HUES48 (cell line): Measurements from ENCODE around the gene TNFAIP8.
"Not testable (repeated sequence)": the region's sequence is repeated elsewhere in the genome, so short reads cannot be mapped to it uniquely, and the experiment has no call there.

Experiments
- H3K27ac ChIP-seq: one replicate; pipeline ENCODE4 v1.7.0; 2013; ENCODE audit warnings: low read depth, low read length, inconsistent platforms
- H3K27me3 ChIP-seq: 2 replicates; pipeline ENCODE4 v1.6.1; 2013; ENCODE audit warnings: mild to moderate bottlenecking, low read length; ENCODE audit not compliant: control insufficient read depth, insufficient read depth
- H3K36me3 ChIP-seq: 2 replicates; pipeline ENCODE4 v1.6.1; 2013; ENCODE audit warnings: low read length; ENCODE audit not compliant: control insufficient read depth, insufficient read depth
- H3K4me1 ChIP-seq: 2 replicates; pipeline ENCODE4 v1.6.1; 2013; ENCODE audit warnings: mild to moderate bottlenecking, low read length; ENCODE audit not compliant: control insufficient read depth, insufficient read depth
- H3K4me3 ChIP-seq: 2 replicates; pipeline ENCODE4 v1.5.1; 2013; ENCODE audit warnings: mild to moderate bottlenecking, low read depth, low read length
- H3K9ac ChIP-seq: 2 replicates; pipeline ENCODE4 v1.6.1; 2013; ENCODE audit warnings: mild to moderate bottlenecking, low read depth, low read length, moderate library complexity
- H3K9me3 ChIP-seq: 2 replicates; pipeline ENCODE4 v1.6.1; 2013; ENCODE audit warnings: low read length; ENCODE audit not compliant: control insufficient read depth, insufficient read depth

The TNFAIP8 gene

DNA sequence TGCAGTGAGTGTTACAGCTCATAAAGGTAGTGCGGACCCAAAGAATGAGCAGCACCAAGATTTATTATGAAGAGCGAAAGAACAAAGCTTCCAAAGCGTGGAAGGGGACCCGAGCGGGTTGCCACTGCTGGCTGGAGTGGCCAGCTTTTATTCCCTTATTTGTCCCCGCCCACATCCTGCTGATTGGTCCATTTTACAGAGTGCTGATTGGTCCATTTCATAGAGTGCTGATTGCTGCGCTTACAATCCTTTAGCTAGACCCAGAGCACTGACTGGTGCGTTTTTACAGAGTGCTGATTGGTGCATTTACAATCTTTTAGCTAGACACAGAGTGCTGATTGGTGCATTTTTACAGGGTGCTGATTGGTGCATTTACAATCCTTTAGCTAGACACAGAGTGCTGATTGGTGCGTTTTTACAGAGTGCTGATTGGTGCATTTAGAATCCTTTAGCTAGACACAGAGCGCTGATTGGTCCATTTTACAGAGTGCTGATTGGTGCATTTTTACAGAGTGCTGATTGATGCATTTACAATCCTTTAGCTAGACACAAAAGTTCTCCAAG lies 76.9 kb downstream of the TNFAIP8 start:
- not testable (repeated sequence) for H3K9ac ChIP-seq, H3K9me3 ChIP-seq, H3K36me3 ChIP-seq

DNA sequence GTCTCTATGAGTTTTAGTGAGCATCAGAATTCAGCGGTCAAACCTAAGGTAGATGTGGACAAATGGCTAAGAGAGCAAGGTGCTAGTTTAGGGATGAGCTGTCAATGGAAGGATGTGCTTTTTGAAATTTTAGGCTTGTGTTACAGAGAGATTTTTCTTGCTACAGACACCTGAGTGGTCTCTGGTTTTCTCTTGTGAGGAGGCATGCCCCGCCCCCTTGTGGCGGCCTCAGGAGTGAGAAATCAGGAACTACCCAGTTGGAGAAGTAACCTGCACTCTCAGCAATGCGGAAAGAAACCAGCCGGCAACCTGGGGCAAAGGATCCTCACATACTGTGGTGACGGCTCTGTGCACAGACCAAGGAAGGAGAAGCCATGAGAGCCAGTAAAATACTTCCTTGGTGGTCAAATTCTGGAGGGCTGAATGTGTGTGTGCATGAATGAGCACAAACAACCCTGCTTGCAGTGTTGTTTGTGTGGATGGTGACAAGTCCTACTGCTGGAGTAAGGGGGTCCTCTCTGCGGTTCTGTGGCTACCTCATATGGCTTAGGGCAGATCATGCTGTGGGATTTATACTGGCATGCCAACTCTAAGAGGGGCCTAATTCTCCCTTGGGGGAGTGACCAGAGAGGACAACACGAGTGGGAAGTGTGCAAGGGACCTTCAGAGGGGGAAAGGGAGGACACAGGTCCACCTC lies 79.8 kb downstream of the TNFAIP8 start:
- H3K4me3 ChIP-seq = no peak overlapping the region
- no peaks in the 10 kb centered on the region for H3K36me3 ChIP-seq
- no peaks in the 10 kb centered on the region for H3K4me1 ChIP-seq
- H3K9ac ChIP-seq = no peak overlapping the region
- no peaks in the 10 kb centered on the region for H3K27me3 ChIP-seq
- no peak overlapping the region for H3K27ac ChIP-seq
- peaks cover 7% of the 10 kb centered on the region for H3K9me3 ChIP-seq

More for the DNA sequence above, 76.9 kb downstream of the TNFAIP8 start:
- not testable (repeated sequence) for H3K4me3 ChIP-seq, H3K27me3 ChIP-seq, H3K27ac ChIP-seq, H3K4me1 ChIP-seq

DNA sequence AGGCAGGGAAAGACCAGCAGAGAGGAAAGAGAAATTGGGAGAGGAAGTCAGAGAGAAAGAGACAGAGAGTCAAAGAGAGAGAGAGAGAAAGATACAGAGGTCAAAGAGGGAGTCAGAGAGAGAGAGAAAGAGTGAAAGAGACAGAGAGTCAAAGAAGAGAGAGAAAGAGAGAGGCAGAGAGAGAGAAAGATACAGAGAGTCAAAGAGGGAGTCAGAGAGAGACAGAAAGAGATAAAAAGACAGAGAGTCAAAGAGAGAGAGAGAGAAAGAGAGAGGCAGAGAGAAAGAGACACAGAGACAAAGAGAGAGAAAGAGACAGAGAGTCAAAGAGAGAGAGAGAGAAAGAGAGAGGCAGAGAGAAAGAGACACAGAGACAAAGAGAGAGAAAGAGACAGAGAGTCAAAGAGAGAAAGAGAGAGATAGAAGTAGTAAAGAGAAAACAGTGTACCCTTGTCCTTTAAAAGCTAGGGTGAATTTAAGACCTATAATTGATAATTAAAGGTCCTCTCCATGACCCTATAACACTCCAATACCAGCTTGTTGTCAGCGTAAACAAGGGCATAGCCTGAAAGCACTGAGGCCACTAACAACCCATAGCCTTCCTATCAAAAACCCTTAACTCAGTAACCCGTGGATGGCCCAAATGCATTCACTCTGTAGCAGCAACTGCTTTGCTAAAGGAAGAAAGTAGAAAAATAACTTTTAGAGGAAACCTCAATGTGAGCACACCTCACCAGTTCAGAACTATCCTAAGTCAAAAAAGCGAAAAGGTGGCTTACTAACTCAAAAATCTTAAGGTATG lies 82.2 kb downstream of the TNFAIP8 start:
- not testable (repeated sequence) for H3K9ac ChIP-seq, H3K4me1 ChIP-seq, H3K9me3 ChIP-seq, H3K4me3 ChIP-seq, H3K27ac ChIP-seq, H3K27me3 ChIP-seq, H3K36me3 ChIP-seq

DNA sequence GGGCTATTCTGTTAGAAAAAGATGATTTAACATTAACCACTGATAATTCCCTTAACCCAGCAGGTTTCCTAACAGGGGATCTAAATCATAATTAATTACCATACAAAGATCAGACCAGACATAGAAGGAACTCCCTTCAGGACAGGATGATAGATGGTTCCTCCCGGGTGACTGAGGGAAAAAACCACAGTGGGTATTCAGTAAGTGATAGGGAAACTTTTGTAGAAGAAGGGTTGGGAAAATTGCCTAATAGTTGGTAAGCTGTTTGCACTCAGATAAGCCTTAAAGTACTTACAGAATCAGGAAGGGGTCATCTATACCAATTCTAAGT lies 82.7 kb downstream of the TNFAIP8 start:
- H3K27me3 ChIP-seq, H3K4me3 ChIP-seq, H3K4me1 ChIP-seq, H3K9ac ChIP-seq, H3K27ac ChIP-seq, H3K36me3 ChIP-seq, H3K9me3 ChIP-seq: not testable (repeated sequence)

DNA sequence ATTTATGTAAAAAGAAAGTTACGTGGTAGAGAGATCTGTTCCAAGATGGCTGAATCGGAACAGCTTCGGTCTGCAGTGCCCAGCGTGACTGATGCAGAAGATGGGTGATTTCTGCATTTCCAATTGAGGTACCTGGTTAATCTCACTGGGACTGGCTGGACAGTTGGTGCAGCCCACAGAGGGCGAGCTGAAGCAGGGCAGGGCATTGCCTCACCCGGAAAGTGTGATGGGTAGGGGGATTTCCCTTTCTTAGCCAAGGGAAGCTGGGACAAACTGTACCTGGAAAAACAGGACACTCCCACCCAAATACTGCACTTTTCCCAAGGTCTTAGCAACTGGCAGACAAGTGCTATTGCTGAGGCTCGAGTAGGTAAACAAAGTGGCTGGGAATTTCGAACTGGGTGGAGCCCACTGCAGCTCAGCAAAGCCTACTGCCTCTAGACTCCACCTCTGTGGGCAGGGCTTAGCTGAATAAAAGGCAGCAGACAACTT lies 83.4 kb downstream of the TNFAIP8 start:
- H3K9me3 ChIP-seq = peaks cover 7% of the 10 kb centered on the region
- H3K9ac ChIP-seq = no peak overlapping the region
- no peaks in the 10 kb centered on the region for H3K36me3 ChIP-seq
- H3K4me1 ChIP-seq = no peaks in the 10 kb centered on the region
- H3K4me3 ChIP-seq = no peak overlapping the region
- no peak overlapping the region for H3K27ac ChIP-seq
- no peaks in the 10 kb centered on the region for H3K27me3 ChIP-seq

DNA sequence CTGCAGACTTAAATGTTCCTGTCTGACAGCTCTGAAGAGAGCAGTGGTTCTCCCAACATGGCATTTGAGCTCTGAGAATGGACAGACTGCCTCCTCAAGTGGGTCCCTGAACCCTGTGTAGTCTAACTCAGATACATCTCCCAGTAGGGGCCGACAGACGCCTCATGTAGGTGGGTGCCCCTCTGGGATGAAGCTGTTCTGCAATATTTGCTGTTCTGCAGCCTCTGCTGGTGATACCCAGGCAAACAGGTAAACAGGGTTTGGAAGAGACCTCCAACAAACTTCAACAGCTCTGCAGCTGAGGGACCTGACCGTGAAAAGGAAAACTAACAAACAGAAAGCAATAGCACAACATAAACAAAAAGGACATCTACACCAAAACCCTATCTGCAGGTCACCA lies 83.8 kb downstream of the TNFAIP8 start:
- not testable (repeated sequence) for H3K36me3 ChIP-seq, H3K9ac ChIP-seq, H3K27me3 ChIP-seq, H3K4me1 ChIP-seq, H3K4me3 ChIP-seq, H3K27ac ChIP-seq, H3K9me3 ChIP-seq

DNA sequence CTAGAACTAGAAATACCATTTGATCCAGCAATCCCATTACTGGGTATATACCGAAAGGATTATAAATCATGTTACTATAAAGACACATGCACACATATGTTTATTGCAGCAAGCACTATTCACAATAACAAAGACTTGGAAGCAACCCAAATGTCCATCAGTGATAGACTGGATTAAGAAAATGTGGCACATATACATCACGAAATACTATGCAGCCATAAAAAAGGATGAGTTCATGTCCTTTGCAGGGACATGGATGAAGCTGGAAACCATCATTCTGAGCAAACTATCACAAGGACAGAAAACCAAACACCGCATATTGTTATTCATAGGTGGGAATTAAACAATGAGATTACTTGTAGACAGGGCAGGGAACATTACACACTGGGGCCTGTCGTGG lies 88.8 kb downstream of the TNFAIP8 start:
- H3K9ac ChIP-seq, H3K27ac ChIP-seq, H3K9me3 ChIP-seq, H3K4me3 ChIP-seq, H3K4me1 ChIP-seq, H3K27me3 ChIP-seq, H3K36me3 ChIP-seq: not testable (repeated sequence)

DNA sequence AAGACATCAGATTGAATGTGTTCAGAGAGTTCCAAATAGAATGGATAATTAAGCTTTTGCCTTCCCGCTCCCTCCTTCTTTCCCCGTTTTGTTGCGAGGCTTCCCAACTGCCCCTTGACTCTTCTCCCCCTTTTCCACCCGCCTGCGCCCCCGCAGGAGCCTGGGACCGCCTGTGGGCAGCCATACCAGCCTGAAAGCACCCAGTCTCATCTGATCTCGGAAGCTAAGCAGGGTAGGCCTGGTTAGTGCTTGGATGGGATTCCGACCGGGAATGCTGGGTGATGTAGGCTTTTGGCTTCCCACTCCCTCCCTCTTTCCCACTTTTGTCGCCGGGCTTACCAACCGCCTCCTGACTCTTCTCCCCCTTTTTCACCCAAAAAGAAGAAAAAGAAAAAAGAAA lies 89.7 kb downstream of the TNFAIP8 start:
- Histone ChIP-seq H3K36me3 (no peaks in the 10 kb centered on the region), H3K9ac (no peak overlapping the region), H3K27ac (no peak overlapping the region), H3K4me1 (peaks cover 8% of the 10 kb centered on the region; the same call in 1 of the 2 replicates), H3K27me3 (no peaks in the 10 kb centered on the region), H3K4me3 (0 out of 2 replicates have a peak overlapping the region, but pooled peaks have one; percentile 30), H3K9me3 (0 out of 2 replicates have a peak, but pooled peaks cover 8% of the 10 kb centered on the region)
